Measurements from ENCODE around the gene ANAPC5. TPM values are rescaled to one million over a fixed set of nuclear protein-coding genes. Genes with fewer than 3 reads are reported as not detected.
"Not testable (repeated sequence)": the region's sequence is repeated elsewhere in the genome, so short reads cannot be mapped to it uniquely, and the experiment has no call there.

The ANAPC5 gene
- total and polyA plus RNA-seq, 5 experiments from 2014 or later, result 91.2 to 150 (median 135) TPM

- no peak overlapping the region for H3K4me3 Mint-ChIP-seq
- DNase-seq (no peak), ATAC-seq (no peak)
- H3K27ac Mint-ChIP-seq, result peak overlapping the region in 1 of 10 donors; percentile 4
- no peaks in the 10 kb centered on the region for H3K9me3 Mint-ChIP-seq
- H3K27me3 Mint-ChIP-seq, result no peaks in the 10 kb centered on the region
- H3K4me1 Mint-ChIP-seq, result peaks cover 0 to 3% (median 1%) of the 10 kb centered on the region in 4 donors
- POLR2A ChIA-PET, result no interaction called here
- H3K36me3 Mint-ChIP-seq, result peaks cover 0 to 91% (median 27%) of the 10 kb centered on the region in 3 donors
Observed at GRCh38 chr12:121330195-121330594, 22.0 kb downstream of the ANAPC5 start.

DNA sequence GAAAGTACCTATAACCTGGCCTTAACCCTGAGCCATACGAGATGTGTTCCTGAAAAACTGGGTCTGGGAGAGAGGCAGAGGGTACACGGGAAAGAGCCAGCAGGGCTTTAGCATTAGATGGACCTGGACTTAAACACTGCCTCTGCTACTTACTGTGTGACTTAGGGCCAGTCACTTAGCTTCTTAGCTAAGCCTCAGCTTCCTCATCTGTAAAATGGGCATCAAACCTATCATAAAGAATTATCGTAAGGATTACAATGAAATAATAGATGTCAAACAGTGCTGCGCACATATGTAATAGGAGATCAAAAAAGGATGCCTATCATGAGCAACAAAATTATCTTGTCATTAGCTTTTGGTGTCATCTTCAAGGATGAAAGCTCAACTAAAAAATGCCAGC is 23.6 kb downstream of the ANAPC5 start:
- Mint-ChIP-seq H3K4me1 (peaks cover 0 to 3% (median 0%) of the 10 kb centered on the region in 4 donors), H3K4me3 (no peak overlapping the region), H3K27me3 (no peaks in the 10 kb centered on the region), H3K9me3 (no peaks in the 10 kb centered on the region), H3K36me3 (peaks cover 0 to 92% (median 26%) of the 10 kb centered on the region in 3 donors), H3K27ac (peak overlapping the region in 1 of 10 donors; percentile 47)
- ATAC-seq (no peak), DNase-seq (no peak)
- POLR2A ChIA-PET, result no interaction called here

DNA sequence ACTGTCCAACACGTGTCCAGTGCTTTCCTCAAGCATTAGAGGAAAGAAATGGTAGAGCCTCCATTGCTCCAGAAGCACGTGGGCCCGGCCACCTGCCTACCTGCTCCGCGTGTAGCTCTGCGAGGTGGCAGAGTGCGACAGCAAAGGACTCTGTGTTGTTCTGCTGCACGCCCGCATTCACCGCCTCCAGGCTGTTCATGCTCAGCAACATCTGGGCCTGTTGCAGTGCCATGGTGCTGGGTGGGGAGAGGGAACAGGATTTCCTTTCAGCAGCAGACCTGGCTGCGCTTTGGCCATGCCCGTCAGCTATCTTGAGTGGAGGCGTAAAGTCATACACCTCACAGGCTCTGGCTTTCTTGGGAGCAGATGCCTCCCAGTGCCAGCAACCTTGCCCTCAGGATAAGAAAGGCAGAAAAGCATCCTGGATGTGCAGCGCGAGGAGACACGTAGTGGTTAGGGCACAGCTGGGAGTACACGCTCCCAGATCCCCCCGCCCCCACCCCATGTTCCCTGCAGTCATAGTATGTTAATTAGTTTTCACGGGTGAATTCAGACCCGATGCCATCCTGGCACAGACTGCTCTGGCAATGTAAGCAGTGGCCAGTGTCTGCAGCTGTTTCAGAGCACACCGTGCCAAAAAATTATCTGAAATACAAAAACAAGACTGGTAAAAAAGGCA is 25.1 kb downstream of the ANAPC5 start:
- Mint-ChIP-seq H3K27me3 (no peaks in the 10 kb centered on the region), H3K4me1 (peaks cover 0 to 3% (median 0%) of the 10 kb centered on the region in 4 donors), H3K36me3 (peaks cover 0 to 93% (median 27%) of the 10 kb centered on the region in 3 donors), H3K9me3 (no peaks in the 10 kb centered on the region), H3K27ac (peak overlapping the region in 3 of 10 donors; percentile 50 to 79 (median 65)), H3K4me3 (no peak overlapping the region)
- no peak for DNase-seq
- no peak for ATAC-seq
- POLR2A ChIA-PET, result interaction anchor here (0.6 kb wide), 1 partner anchor 10 kb away, joined by 3 read pairs; no protein-coding TSS in a partner anchor

DNA sequence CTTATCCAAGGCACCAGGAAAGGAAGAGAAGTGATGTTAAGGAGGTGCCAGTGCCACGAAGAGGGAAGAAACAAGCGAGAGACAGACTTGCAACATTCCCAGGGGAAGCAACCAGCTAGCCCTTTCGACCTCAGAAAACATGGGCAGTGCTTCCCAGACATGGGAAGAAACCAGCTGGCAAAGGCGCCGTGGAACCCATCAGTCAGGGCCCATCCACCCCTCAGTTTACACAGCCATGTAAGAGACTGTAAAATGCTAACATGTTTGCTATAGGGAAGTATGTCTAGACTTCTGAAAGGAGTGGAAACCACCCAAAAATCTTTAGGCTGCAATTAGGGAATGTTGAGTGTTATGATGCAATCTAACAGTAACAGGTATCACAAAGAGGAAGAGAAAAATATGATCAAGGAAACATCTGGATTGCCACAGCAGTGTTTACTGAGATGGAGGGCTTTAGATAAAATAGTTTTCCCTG is 26.3 kb downstream of the ANAPC5 start:
- POLR2A ChIA-PET, result no interaction called here
- Mint-ChIP-seq H3K4me3 (no peak overlapping the region), H3K9me3 (no peaks in the 10 kb centered on the region), H3K27ac (peak overlapping the region in 2 of 10 donors; percentile 7 to 47), H3K4me1 (peaks cover 0 to 3% (median 0%) of the 10 kb centered on the region in 4 donors), H3K27me3 (no peaks in the 10 kb centered on the region), H3K36me3 (peaks cover 0 to 87% (median 27%) of the 10 kb centered on the region in 3 donors)
- DNase-seq (no peak), ATAC-seq (no peak)

GRCh38 chr12:121323908-121324307 is 28.3 kb downstream of the ANAPC5 start:
- DNase-seq (no peak), ATAC-seq (no peak)
- POLR2A ChIA-PET, result no interaction called here
- Mint-ChIP-seq H3K9me3 (no peaks in the 10 kb centered on the region), H3K27me3 (no peaks in the 10 kb centered on the region), H3K4me3 (no peak overlapping the region), H3K36me3 (peaks cover 0 to 80% (median 26%) of the 10 kb centered on the region in 3 donors), H3K27ac (peak overlapping the region in 1 of 10 donors; percentile 59), H3K4me1 (peaks cover 0 to 3% (median 0%) of the 10 kb centered on the region in 4 donors)

DNA sequence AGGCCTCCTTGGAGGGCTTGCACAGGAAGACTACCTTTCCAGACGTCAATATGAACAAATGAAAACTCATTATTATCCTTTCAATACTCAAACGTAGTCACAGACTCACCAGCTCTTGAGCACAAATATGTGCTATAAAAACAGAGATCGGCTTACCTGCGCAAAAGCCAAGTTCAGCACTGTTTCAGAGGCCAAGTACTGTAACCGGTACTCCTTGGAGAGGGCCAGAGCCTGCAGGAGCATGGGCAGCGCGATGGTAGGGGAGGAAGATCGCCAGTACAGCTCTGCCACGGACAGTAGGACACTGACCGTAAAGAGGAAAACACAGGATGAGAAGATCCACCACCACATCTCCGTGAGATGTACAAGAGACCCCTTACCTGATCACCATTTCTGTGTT is 34.1 kb downstream of the ANAPC5 start:
- Mint-ChIP-seq H3K27me3 (no peaks in the 10 kb centered on the region), H3K4me3 (no peak overlapping the region), H3K36me3 (peaks cover 0 to 79% (median 15%) of the 10 kb centered on the region in 3 donors), H3K27ac (peak overlapping the region in 1 of 10 donors; percentile 16), H3K9me3 (no peaks in the 10 kb centered on the region), H3K4me1 (peaks cover 7 to 19% (median 18%) of the 10 kb centered on the region in 4 donors)
- POLR2A ChIA-PET, result no interaction called here
- ATAC-seq, result no peak
- no peak for DNase-seq

DNA sequence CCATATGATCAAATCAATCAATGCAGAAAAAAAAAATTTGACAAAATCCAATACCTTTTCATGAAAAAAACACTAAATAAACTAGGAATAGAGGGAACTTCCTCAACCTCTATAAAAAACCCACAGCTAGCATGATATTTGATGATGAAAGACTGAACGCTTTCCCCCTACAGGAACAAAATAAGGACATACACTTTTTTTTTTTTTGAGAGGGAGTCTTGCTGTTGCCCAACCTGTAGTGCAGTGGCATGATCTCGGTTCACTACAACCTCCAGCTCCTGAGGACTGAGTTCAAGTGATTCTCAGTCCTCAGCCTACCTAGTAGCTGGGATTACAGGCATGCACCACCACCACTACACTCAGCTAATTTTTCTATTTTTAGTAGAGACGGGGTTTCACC is 37.8 kb downstream of the ANAPC5 start:
- Mint-ChIP-seq H3K4me1 (peaks cover 7 to 24% (median 20%) of the 10 kb centered on the region in 4 donors), H3K27me3 (no peaks in the 10 kb centered on the region), H3K4me3 (no peak overlapping the region), H3K36me3 (peaks cover 0 to 89% (median 17%) of the 10 kb centered on the region in 3 donors), H3K9me3 (no peaks in the 10 kb centered on the region), H3K27ac (peak overlapping the region in 5 of 10 donors; percentile 38 to 60 (median 44))
- POLR2A ChIA-PET, result no interaction called here
- DNase-seq (no peak), ATAC-seq (no peak)

GRCh38 chr12:121310231-121310630 is 42.0 kb downstream of the ANAPC5 start:
- peaks cover 0 to 68% (median 17%) of the 10 kb centered on the region in 3 donors for H3K36me3 Mint-ChIP-seq
- peaks cover 3 to 23% (median 20%) of the 10 kb centered on the region in 4 donors for H3K4me1 Mint-ChIP-seq
- POLR2A ChIA-PET, H3K4me3 Mint-ChIP-seq, ATAC-seq, H3K27me3 Mint-ChIP-seq, DNase-seq, H3K9me3 Mint-ChIP-seq: not testable (repeated sequence)
- peak overlapping the region in 4 of 10 donors; percentile 20 to 83 (median 35) for H3K27ac Mint-ChIP-seq

DNA sequence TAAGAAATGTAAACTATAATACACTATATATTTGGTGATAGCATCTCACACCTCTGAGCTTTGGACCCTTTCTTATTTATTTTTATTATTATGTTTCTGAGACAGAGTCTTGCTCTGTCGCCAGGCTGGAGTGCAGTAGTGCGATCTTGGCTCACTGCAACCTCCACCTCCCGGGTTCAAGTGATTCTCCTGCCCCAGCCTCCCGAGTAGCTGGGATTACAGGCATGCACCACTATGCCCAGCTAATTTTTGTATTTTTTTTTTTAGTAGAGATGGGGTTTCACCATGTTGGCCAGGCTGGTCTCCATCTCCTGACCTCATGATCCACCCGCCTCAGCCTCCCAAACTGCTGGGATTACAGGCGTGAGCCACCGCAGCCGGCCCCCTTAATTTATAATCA is 44.8 kb downstream of the ANAPC5 start:
- ATAC-seq, H3K4me1 Mint-ChIP-seq, POLR2A ChIA-PET, H3K4me3 Mint-ChIP-seq, H3K9me3 Mint-ChIP-seq, DNase-seq, H3K27me3 Mint-ChIP-seq: not testable (repeated sequence)
- H3K36me3 Mint-ChIP-seq, result peaks cover 0 to 44% (median 13%) of the 10 kb centered on the region in 3 donors
- H3K27ac Mint-ChIP-seq, result peak overlapping the region in 1 of 10 donors; percentile 63

DNA sequence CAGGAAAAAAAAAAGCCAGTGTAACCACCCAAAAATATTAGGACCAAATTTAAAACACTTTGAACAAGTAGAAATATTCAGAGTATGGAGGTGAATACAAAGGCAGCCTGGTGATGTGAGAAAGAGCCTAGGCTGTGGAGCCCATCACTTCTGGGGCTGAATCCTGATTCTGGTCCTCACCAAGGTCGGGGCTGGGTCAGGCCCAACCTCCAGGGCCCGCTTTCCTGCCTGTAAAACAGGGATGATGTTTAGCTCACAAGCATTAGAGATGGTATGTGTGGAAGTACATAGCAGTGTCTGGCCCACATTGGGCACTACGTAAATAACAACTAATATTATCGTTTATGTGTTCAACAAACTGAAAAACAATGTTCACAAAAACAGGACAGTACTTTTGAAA is 47.9 kb downstream of the ANAPC5 start:
- no peak for ATAC-seq
- H3K4me3 Mint-ChIP-seq, result no peak overlapping the region
- DNase-seq, result no peak
- no peaks in the 10 kb centered on the region for H3K9me3 Mint-ChIP-seq
- peaks cover 0 to 16% (median 11%) of the 10 kb centered on the region in 3 donors for H3K36me3 Mint-ChIP-seq
- POLR2A ChIA-PET, result no interaction called here
- no peaks in the 10 kb centered on the region for H3K27me3 Mint-ChIP-seq
- peak overlapping the region in 2 of 10 donors; percentile 28 to 35 for H3K27ac Mint-ChIP-seq
- peaks cover 0 to 2% (median under 1%) of the 10 kb centered on the region in 4 donors for H3K4me1 Mint-ChIP-seq

- Mint-ChIP-seq H3K27me3 (no peaks in the 10 kb centered on the region), H3K36me3 (no peaks in the 10 kb centered on the region), H3K9me3 (no peaks in the 10 kb centered on the region), H3K4me3 (no peak overlapping the region), H3K27ac (no peak overlapping the region), H3K4me1 (peaks cover 3 to 11% (median 4%) of the 10 kb centered on the region in 4 donors)
- POLR2A ChIA-PET, result no interaction called here
- DNase-seq (no peak), ATAC-seq (no peak)
Observed at GRCh38 chr12:121301876-121302275, 50.3 kb downstream of the ANAPC5 start.

- Mint-ChIP-seq H3K27me3 (no peaks in the 10 kb centered on the region), H3K36me3 (no peaks in the 10 kb centered on the region), H3K27ac (peak overlapping the region in 2 of 10 donors; percentile 12 to 87), H3K9me3 (no peaks in the 10 kb centered on the region), H3K4me3 (peak overlapping the region in 1 of 10 donors; percentile 45), H3K4me1 (peaks cover 5 to 16% (median 10%) of the 10 kb centered on the region in 4 donors)
- ATAC-seq (no peak), DNase-seq (no peak)
- POLR2A ChIA-PET, result interaction anchor here (0.6 kb wide), 1 partner anchor 487 kb away, joined by 3 read pairs; no protein-coding TSS in a partner anchor
Observed at GRCh38 chr12:121300083-121300819, 52.0 kb downstream of the ANAPC5 start.

DNA sequence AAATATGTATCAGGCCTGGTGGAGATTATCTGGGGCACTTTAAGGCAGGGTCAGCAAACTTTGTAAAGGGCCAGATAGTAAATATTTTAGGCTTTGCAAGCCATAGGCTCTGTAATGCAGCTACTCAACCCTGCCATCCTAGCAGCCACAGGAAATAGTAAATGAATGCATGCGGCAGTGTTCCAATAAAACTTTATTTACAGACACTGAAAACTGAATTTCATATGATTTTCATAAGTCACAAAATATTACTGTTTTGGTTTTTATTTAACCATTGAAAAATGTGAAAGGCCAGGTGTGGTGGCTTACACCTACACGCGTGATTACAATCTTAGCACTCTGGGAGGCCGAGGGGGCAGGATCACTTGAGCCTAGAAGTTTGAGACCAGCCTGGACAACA is 52.5 kb downstream of the ANAPC5 start:
- ATAC-seq, result no peak
- POLR2A ChIA-PET, result no interaction called here
- Mint-ChIP-seq H3K27me3 (no peaks in the 10 kb centered on the region), H3K9me3 (no peaks in the 10 kb centered on the region), H3K36me3 (no peaks in the 10 kb centered on the region), H3K27ac (no peak overlapping the region), H3K4me3 (no peak overlapping the region), H3K4me1 (peaks cover 7 to 20% (median 13%) of the 10 kb centered on the region in 4 donors)
- no peak for DNase-seq

Data from naive thymus-derived CD8-positive, alpha-beta T cell (primary cell).